Neural cell (in vitro differentiated cells): Measurements from ENCODE around the gene CDC42BPB. TPM values are rescaled to one million over a fixed set of nuclear protein-coding genes. Genes with fewer than 3 reads are reported as not detected.

Experiments used
- H2AFZ ChIP-seq: fragments of 200-600, 300-800 bp; sonication (generic), shearing (Covaris generic); 2 replicates; pipeline ENCODE4 v1.6.0; 2014; ENCODE audit warnings: low read depth, mild to moderate bottlenecking, antibody characterized with exemption, low read length, moderate library complexity
- H3F3A ChIP-seq: fragments of 200-600 bp; shearing (Covaris generic); 2 replicates; pipeline ENCODE4 v1.6.1; 2016; ENCODE audit warnings: mild to moderate bottlenecking, moderate library complexity, mixed read lengths, antibody characterized with exemption, low read length; ENCODE audit not compliant: insufficient read depth, poor library complexity, severe bottlenecking
- H3K27ac ChIP-seq: fragments of 200-600, 300-800 bp; sonication (generic), shearing (Covaris generic); 2 replicates; pipeline ENCODE4 v1.5.1; 2014; ENCODE audit warnings: mild to moderate bottlenecking, low read length, moderate library complexity
- H3K27me3 ChIP-seq: fragments of 300-800, 200-600 bp; sonication (generic), shearing (Covaris generic); 2 replicates; pipeline ENCODE4 v1.6.0; 2014; ENCODE audit warnings: mild to moderate bottlenecking, low read depth, low read length, moderate library complexity; ENCODE audit not compliant: insufficient read depth
- H3K36me3 ChIP-seq: fragments of 300-800, 200-600 bp; sonication (generic), shearing (Covaris generic); 2 replicates; pipeline ENCODE4 v1.5.1; 2014; ENCODE audit warnings: mild to moderate bottlenecking, antibody characterized with exemption, low read length, moderate library complexity; ENCODE audit not compliant: insufficient read depth
- H3K4me2 ChIP-seq: fragments of 300-800, 200-600 bp; sonication (generic), shearing (Covaris generic); 2 replicates; pipeline ENCODE4 v1.6.0; 2014; ENCODE audit warnings: mild to moderate bottlenecking, low read length
- H3K4me3 ChIP-seq: fragments of 300-800, 200-600 bp; sonication (generic), shearing (Covaris generic); 2 replicates; pipeline ENCODE4 v1.5.1; 2014; ENCODE audit warnings: mild to moderate bottlenecking, low read length, moderate library complexity
- H3K79me2 ChIP-seq: fragments of 200-600 bp; shearing (Covaris generic); replicated peaks from 2 replicates; pipeline ENCODE4 v1.6.0; 2014; ENCODE audit warnings: mild to moderate bottlenecking, low read length, moderate library complexity; ENCODE audit not compliant: insufficient read depth
- H3K9ac ChIP-seq: fragments of 300-800, 200-600 bp; sonication (generic), shearing (Covaris generic); 2 replicates; pipeline ENCODE4 v1.6.1; 2016; ENCODE audit warnings: mild to moderate bottlenecking, low read length, mixed read lengths
- H3K9me2 ChIP-seq: fragments of 200-600 bp; shearing (Covaris generic); 2 replicates; pipeline ENCODE4 v1.6.1; 2016; ENCODE audit warnings: mild to moderate bottlenecking, low read length, mixed read lengths; ENCODE audit not compliant: insufficient read depth
- H3K9me3 ChIP-seq: fragments of 200-600, 300-800 bp; sonication (generic), shearing (Covaris generic); 2 replicates; pipeline ENCODE4 v1.6.1; 2016; ENCODE audit warnings: mild to moderate bottlenecking, mixed run types, low read length, moderate library complexity, mixed read lengths
- H4K20me1 ChIP-seq: fragments of 200-600 bp; shearing (Covaris generic); 2 replicates; pipeline ENCODE4 v1.6.1; 2016; ENCODE audit warnings: mild to moderate bottlenecking, mixed run types; ENCODE audit not compliant: insufficient read depth
- CTCF ChIP-seq: fragments of 450-650 bp; IDR thresholded peaks from 2 replicates; pipeline ENCODE4 v1.5.1; 2014; ENCODE audit warnings: antibody characterized with exemption, mild to moderate bottlenecking, moderate library complexity; ENCODE audit not compliant: poor library complexity, severe bottlenecking
- EP300 ChIP-seq: fragments of 450-650 bp; conservative IDR thresholded peaks from 2 replicates; pipeline ENCODE4 v1.6.1; 2014; ENCODE audit warnings: antibody characterized with exemption, mild to moderate bottlenecking, moderate library complexity; ENCODE audit not compliant: poor library complexity, severe bottlenecking
- EZH2 ChIP-seq: fragments of 200-600, 300-800 bp; shearing (Covaris generic), sonication (generic); IDR thresholded peaks from 2 replicates; pipeline ENCODE4 v1.6.1; 2014; ENCODE audit warnings: antibody characterized with exemption, low read length, borderline replicate concordance, mild to moderate bottlenecking; ENCODE audit not compliant: insufficient read depth, poor library complexity, severe bottlenecking
- MXI1 ChIP-seq: fragments of 450-650 bp; conservative IDR thresholded peaks from 2 replicates; pipeline ENCODE4 v1.6.1; 2014; ENCODE audit warnings: antibody characterized with exemption, mild to moderate bottlenecking; ENCODE audit not compliant: poor library complexity, severe bottlenecking
- POLR2AphosphoS5 ChIP-seq: IDR thresholded peaks from 2 replicates; pipeline ENCODE4 v1.6.1; 2012
- RAD21 ChIP-seq: fragments of 450-650 bp; conservative IDR thresholded peaks from 2 replicates; pipeline ENCODE4 v1.6.1; 2014; ENCODE audit warnings: antibody characterized with exemption, mild to moderate bottlenecking, moderate library complexity
- REST ChIP-seq: IDR thresholded peaks from 2 replicates; pipeline ENCODE4 v1.6.1; 2012; ENCODE audit warnings: borderline replicate concordance
- SMC3 ChIP-seq: fragments of 450-650 bp; conservative IDR thresholded peaks from 2 replicates; pipeline ENCODE4 v1.6.1; 2014; ENCODE audit warnings: antibody characterized with exemption, mild to moderate bottlenecking, moderate library complexity; ENCODE audit not compliant: poor library complexity
- TAF1 ChIP-seq: IDR thresholded peaks from 2 replicates; pipeline ENCODE4 v1.6.1; 2012; ENCODE audit warnings: low read depth
- polyA plus RNA-seq: library from polyadenylated mRNA; depleted of rRNA; stranded (reverse); fragments of >200 nt; gene quantifications from 2 replicates; pipeline ENCODE4 v1.2.3, GENCODE V29; 2014

CDC42BPB gene
- polyA plus RNA-seq, 1 donor from 2014 or later: 43.8 TPM

- Histone ChIP-seq H2AFZ (no peak overlapping the region), H3K79me2 (no peaks in the 10 kb centered on the region), H3K9ac (no peak overlapping the region), H3K36me3 (no peaks in the 10 kb centered on the region), H3K27ac (no peak overlapping the region), H3K27me3 (peaks cover 30% of the 10 kb centered on the region), H3K4me3 (no peak overlapping the region), H4K20me1 (no peaks in the 10 kb centered on the region), H3K9me3 (no peaks in the 10 kb centered on the region), H3K9me2 (no peaks in the 10 kb centered on the region), H3F3A (no peaks in the 10 kb centered on the region), H3K4me2 (no peak overlapping the region)
- no peak for TF ChIP-seq REST
- TF ChIP-seq RAD21: no peak
- no peak for TF ChIP-seq CTCF
- no peak for TF ChIP-seq SMC3
- TF ChIP-seq EP300: no peak
- no peak for TF ChIP-seq POLR2AphosphoS5
- TF ChIP-seq TAF1: no peak
- TF ChIP-seq EZH2: no peak
Measured at GRCh38 chr14:103099081-103099732, 41.9 kb upstream of the CDC42BPB start.

GRCh38 chr14:103097994-103098957 lies 40.9 kb upstream of the CDC42BPB start:
- Histone ChIP-seq H4K20me1 (no peaks in the 10 kb centered on the region), H3K4me3 (no peak overlapping the region), H2AFZ (no peak overlapping the region), H3K36me3 (no peaks in the 10 kb centered on the region), H3K27me3 (peaks cover 20% of the 10 kb centered on the region), H3K9ac (no peak overlapping the region), H3K9me3 (no peaks in the 10 kb centered on the region), H3K9me2 (no peaks in the 10 kb centered on the region), H3F3A (no peaks in the 10 kb centered on the region), H3K27ac (no peak overlapping the region), H3K4me2 (no peak overlapping the region), H3K79me2 (no peaks in the 10 kb centered on the region)
- TF ChIP-seq SMC3 (no peak), TAF1 (no peak), EZH2 (no peak), EP300 (no peak), CTCF (no peak), MXI1 (no peak), POLR2AphosphoS5 (no peak), RAD21 (no peak), REST (no peak)
